ENCODE data around the gene CEP128.

The CEP128 gene

DNA sequence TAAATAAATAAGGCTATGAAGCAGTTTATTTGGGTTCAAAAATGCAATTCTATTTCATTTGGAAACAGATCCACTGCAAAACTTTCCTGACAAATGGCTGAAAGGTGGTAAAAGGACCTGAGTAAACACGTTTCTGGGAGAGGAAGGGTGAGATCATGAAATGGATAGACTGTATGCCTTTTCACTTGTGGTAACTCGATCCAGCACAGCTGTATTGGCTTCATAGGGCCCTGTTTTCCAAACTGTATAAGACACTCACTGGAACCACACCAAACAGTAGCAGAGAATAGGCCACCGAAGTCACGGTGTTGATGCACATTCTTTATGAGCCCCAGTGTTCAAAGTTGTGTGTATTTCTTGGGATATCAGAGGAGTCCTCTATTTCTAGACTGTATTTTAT, 405.1 kb downstream of the CEP128 start:
- TF ChIP-seq CTCF (IDR thresholded peaks at IDR 0.05; ENCODE audit: borderline replicate concordance, insufficient read depth, low read depth, low read length): no peak
- H3K4me3 ChIP-seq (ENCODE audit: low read depth, low read length): no peak overlapping the region

GRCh38 chr14:80535171-80535570, 406.4 kb downstream of the CEP128 start:
- H3K4me3 ChIP-seq (ENCODE audit: low read depth, low read length): no peak overlapping the region
- TF ChIP-seq CTCF (IDR thresholded peaks at IDR 0.05; ENCODE audit: borderline replicate concordance, insufficient read depth, low read depth, low read length): no peak

DNA sequence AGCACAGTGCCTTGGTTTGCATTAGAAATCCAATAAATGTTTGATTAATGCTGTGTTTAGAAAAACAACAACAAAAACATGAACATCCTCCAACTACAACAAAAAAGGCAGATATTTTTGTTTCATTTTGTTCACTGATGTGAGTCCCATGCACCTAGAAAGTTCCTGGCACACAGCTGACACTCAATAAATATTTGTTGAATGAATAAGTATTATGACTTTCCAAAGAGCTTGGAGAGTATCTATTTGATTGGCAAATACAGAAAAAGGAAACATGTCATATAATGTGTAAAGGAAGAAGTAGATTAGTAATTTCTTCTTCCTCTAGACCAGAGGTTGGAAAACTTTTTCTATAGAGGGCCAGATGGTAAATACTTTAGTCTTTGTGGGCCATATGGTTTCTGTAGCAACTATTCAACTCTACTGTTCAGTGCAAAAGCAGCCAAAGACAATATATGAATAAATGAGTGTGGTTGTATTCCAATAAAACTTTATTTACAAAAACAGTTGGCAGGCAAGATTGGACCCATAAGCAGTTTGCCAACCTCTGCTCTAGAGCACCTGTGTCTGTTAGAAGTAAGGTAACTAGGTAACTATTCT, 417.9 kb downstream of the CEP128 start:
- H3K4me3 ChIP-seq (ENCODE audit: low read depth, low read length): no peak overlapping the region
- TF ChIP-seq CTCF (IDR thresholded peaks at IDR 0.05; ENCODE audit: borderline replicate concordance, insufficient read depth, low read depth, low read length): no peak

- no peak overlapping the region for H3K4me3 ChIP-seq (ENCODE audit: low read depth, low read length)
- no peak for TF ChIP-seq CTCF (IDR thresholded peaks at IDR 0.05; ENCODE audit: borderline replicate concordance, insufficient read depth, low read depth, low read length)
Measured at GRCh38 chr14:80522936-80523335, 418.6 kb downstream of the CEP128 start.

- TF ChIP-seq CTCF (IDR thresholded peaks at IDR 0.05; ENCODE audit: borderline replicate concordance, insufficient read depth, low read depth, low read length): no peak
- no peak overlapping the region for H3K4me3 ChIP-seq (ENCODE audit: low read depth, low read length)
Measured at GRCh38 chr14:80522411-80522810, 419.1 kb downstream of the CEP128 start.

GRCh38 chr14:80521456-80521855, 420.1 kb downstream of the CEP128 start:
- H3K4me3 ChIP-seq (ENCODE audit: low read depth, low read length): no peak overlapping the region
- no peak for TF ChIP-seq CTCF (IDR thresholded peaks at IDR 0.05; ENCODE audit: borderline replicate concordance, insufficient read depth, low read depth, low read length)

DNA sequence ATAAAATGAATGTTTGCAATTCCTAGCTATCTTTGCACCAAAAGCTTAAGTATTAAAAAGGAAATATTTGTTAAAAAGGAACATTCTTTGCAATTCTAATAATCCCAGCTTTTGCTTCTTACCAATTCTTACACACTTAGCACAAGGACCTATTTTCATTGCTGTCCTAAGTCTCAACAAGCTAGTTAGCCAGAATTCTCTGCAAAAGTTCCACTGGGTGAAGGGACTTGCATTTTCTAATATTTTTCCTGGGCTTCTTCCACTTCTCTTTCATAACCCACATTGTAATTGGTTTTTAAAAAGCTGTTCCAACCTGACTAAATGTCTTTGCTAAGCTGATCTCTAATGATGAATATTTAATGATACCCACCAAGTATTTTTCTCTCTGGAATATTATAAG, 422.5 kb downstream of the CEP128 start:
- no peak overlapping the region for H3K4me3 ChIP-seq (ENCODE audit: low read depth, low read length)
- TF ChIP-seq CTCF (IDR thresholded peaks at IDR 0.05; ENCODE audit: borderline replicate concordance, insufficient read depth, low read depth, low read length): no peak
